NCI-H526 treated with DMSO at 0.1 percent for 48 hours (cell line): ENCODE data around the gene MINK1.
A peak's percentile ranks its signal among the peaks of the same experiment; 100 is the strongest.
"Not testable (repeated sequence)": the region's sequence is repeated elsewhere in the genome, so short reads cannot be mapped to it uniquely, and the experiment has no call there.

Source experiments
- DNase-seq: peaks from one replicate; lab custom pipeline; 2025; lab: John Stamatoyannopoulos, UW

MINK1 gene

GRCh38 chr17:4899341-4900230, 66.4 kb downstream of the MINK1 start, which contains the start of gene C17orf107:
C17orf107 (plus strand) TSS chr17:4899536; CDS start chr17:4899763, 227 bp downstream.
- no peak for DNase-seq

- DNase-seq, result no peak
Observed at GRCh38 chr17:4900231-4901107, 67.3 kb downstream of the MINK1 start.

GRCh38 chr17:4901108-4901647, 68.0 kb downstream of the MINK1 start:
- no peak for DNase-seq

GRCh38 chr17:4901648-4902344, 68.7 kb downstream of the MINK1 start:
- DNase-seq, result no peak

- DNase-seq, result no peak
Observed at GRCh38 chr17:4902540-4902939, 69.4 kb downstream of the MINK1 start.

- peak; percentile 39 for DNase-seq
Observed at GRCh38 chr17:4903051-4903818, 70.1 kb downstream of the MINK1 start, which contains the start of gene CHRNE. CHRNE (minus strand) TSS chr17:4903098; CDS start chr17:4903063, 35 bp downstream.

GRCh38 chr17:4906642-4907041, 73.5 kb downstream of the MINK1 start:
- not testable (repeated sequence) for DNase-seq

GRCh38 chr17:4908301-4908700, 75.2 kb downstream of the MINK1 start:
- no peak for DNase-seq

- peak; percentile 36 for DNase-seq
Observed at GRCh38 chr17:4908711-4909496, 75.8 kb downstream of the MINK1 start.

- DNase-seq, result no peak
Observed at GRCh38 chr17:4913994-4914393, 80.9 kb downstream of the MINK1 start.

GRCh38 chr17:4914551-4914950, 81.4 kb downstream of the MINK1 start:
- not testable (repeated sequence) for DNase-seq

GRCh38 chr17:4919511-4920047, 86.4 kb downstream of the MINK1 start:
- DNase-seq, result no peak

- no peak for DNase-seq
Observed at GRCh38 chr17:4920351-4921048, 87.4 kb downstream of the MINK1 start.

GRCh38 chr17:4921320-4921719, 88.2 kb downstream of the MINK1 start:
- no peak for DNase-seq

GRCh38 chr17:4926577-4927335, 93.6 kb downstream of the MINK1 start:
- DNase-seq, result not testable (repeated sequence)

GRCh38 chr17:4928881-4929280, 95.7 kb downstream of the MINK1 start:
- DNase-seq, result no peak

- DNase-seq, result no peak
Observed at GRCh38 chr17:4931963-4932362, 98.8 kb downstream of the MINK1 start, which contains the start of gene GP1BA. GP1BA (plus strand) TSS chr17:4932277; CDS start chr17:4932605, 328 bp downstream.

GRCh38 chr17:4932756-4933155, 99.6 kb downstream of the MINK1 start:
- no peak for DNase-seq
